Anterior cingulate cortex (tissue), 58 donors: ENCODE results near the gene CTH.
"Not testable (repeated sequence)": the region's sequence is repeated elsewhere in the genome, so short reads cannot be mapped to it uniquely, and the experiment has no call there.

ENCODE experiments used
- DNase-seq, 58 donors: peaks; one replicate each; lab custom pipeline; 2025; lab: John Stamatoyannopoulos, UW

Gene CTH

DNA sequence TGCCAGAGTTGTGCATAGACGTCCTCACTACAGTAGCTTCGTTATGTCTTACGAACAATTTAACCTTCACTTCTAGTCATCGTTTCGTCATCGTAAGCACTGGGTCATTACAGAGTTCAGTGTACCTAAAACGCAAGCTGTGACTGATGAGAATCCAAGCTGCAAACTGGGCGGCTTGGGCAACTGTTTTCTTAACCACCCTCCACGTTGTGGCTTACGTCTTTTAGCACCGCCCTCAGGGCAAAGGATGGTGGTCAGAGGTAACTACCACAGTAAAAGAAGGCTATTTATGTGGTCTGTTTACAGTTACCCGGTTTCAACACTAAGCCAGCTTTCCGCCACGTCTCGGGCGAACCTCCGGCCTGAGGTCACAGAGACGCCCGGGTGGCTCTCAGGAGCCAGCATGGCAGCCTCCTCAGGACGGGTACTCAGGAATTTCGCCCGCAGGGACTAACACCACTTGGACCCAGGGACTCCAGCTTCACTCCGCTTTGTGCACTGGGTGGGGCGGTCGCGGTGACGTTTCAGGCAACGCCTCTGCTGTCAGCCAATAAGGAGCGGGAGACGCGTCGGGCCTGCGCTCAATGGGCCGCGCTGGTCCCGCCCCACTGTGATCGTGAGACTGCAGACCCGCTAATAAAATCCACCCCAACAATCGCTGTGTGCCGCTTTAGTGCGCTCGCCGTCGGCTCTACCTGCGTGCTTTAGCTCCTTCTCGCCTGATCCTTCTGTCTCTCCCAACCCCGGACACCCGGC, at the start of gene CTH:
Gene CTH, plus strand, starts transcription at position 665 of the 756 bp plus-strand sequence. CDS start 148 bp downstream, outside the sequence.
- DNase-seq: peak; percentile 72 to 98 (median 96)

DNA sequence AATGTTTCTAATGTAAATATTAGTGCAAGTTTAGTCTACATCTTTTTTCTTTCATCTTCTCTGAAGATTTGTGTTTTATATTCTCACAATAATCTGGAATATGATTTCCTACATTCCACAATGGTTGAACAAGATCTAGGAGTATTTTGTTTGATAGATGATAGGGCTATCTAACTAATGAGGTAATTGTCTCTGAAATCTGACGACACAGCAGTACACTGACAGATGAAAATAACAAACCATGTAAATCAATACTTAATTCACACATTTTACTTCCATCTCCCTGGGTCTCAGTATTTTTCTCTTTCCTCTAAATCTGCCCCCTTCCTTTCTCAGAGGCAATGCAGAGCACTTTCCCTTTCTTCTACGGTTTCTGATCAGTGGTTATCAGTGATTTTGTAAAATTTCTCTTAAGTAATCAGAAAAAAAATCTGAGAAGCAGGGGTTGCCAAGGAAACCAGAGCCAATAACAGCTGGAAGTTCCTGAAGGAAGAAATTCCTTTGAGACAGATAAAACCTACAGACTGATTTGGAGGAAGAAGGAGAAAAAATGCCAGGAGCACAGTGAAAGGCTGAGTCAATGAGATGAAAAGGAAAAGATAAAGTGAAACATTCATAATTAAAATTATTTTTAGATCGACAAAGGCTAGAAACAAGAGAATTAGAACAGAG, 49.2 kb upstream of the CTH start:
- DNase-seq: no peak

DNA sequence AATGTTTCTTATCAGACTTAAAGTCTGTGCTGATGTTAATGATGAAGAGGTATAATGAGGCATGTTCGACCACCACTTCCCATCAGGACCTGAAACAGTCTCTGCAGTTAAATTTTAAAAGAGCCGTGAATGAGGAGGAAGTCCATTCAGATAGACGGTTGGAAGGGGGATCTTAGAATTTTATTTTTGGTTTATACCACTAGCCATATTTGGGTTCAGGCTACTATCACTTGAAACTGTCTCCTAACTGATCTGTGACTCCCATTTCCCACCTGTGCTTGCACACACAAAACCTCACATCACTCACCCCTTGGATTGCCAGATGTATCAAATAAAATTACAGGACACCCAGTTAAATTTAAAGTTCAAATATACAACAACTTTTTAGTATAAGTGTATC, 46.6 kb upstream of the CTH start:
- DNase-seq: no peak

DNA sequence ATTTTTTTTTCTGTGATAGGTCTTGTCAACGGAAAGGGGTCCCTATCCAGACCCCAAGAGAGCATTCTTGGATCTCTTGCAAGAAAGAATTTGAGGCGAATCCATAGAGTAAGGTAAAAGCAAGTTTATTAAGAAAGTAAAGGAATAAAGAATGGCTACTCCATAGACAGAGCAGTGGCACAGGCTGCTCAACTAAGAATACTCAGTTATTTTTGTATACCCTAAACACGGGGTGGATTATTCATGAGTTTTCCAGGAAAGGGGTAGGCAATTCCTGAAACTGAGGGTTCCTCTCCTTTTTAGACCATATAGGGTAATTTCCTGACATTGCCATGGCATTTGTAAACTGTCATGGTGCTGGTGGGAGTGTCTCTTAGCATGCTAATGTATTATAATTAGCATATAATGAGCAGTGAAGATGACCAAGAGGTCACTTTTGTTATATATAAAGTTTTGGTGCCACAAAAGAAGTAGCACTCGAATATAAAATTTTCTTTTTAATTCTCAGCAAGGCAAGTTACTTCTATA, 44.6 kb upstream of the CTH start:
- DNase-seq: not testable (repeated sequence)

DNA sequence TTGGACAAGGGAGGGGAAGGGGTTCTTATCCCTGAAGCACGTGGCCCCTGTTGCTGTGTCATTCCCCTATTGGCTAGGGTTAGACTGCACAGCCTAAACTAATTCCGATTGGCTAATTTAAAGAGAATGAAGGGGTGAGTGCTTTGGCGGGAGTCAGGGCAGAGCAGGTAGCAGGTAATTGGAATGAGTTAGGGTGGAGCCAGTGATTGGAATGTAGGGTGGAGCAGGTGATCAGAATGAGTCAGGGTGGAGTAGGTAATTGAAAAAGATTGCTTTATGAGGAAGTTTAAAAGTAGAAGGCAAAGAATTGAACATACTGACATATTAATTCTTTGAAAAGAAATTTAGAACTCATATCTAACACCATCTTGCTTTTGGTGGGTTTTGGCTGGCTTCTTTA, 44.1 kb upstream of the CTH start:
- DNase-seq: not testable (repeated sequence)

DNA sequence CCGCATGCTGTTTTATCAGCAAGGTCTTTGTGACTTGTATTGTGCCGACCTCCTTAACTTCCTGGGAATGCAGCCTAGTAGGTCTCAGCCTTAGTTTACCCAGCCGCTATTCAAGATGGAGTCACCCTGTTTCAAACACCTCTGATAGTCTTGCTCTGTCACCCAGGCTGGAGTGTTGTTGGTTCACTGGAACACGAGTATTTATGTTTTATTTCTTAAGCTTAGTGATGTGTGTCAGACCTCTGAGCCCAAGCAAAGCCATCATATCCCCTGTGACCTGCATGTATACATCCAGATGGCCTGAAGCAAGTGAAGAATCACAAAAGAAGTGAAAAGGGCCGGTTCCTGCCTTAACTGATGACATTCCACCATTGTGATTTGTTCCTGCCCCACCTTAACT, 43.7 kb upstream of the CTH start:
- DNase-seq: not testable (repeated sequence)

DNA sequence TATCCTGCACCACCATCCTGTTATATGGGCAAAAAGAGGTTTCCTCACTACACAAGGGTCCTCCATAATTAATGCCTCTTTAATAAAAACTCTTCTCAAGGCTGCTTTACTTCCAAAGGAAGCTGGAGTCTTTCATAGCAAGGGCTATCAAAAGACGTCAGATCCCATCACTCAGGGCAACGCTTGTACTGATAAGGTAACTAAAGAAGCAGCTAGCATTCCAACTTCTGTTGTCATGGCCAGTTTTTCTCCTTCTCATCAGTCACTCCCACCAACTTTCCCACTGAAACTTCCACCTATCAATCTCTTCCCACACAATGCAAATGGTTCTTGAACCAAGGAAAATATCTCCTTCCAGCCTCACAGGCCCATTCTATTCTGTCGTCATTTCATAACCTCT, 39.5 kb upstream of the CTH start:
- DNase-seq: not testable (repeated sequence)

DNA sequence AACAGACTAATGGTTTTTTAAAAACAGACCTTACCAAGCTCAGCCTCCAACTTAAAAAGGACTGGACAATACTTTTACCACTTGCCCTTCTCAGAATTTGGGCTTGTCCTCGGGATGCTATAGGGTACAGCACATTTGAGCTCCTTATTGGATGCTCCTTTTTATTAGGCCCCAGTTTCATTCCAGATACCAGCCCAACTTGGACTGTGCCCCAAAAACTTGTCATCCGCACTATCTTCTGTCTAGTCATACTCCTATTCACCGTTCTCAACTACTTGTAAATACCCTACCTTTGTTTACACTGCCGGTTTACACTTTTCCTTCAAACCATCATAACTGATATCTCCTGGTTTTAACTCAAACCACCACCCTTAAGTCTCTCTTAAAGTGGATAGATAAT, 38.6 kb upstream of the CTH start:
- DNase-seq: no peak

DNA sequence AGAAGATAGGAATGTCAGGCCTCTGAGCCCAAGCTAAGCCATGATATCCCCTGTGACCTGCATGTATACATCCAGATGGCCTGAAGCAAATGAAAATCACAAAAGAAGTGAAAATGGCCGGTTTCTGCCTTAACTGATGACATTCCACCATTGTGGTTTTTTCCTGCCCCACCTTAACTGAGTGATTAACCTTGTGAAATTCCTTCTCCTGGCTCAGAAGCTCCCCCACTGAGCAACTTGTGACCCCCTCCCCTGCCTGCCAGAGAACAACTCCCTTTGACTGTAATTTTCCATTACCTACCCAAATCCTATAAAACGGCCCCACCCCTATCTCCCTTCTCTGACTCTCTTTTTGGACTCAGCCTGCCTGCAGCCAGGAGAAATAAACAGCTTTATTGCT, 37.5 kb upstream of the CTH start:
- DNase-seq: not testable (repeated sequence)

DNA sequence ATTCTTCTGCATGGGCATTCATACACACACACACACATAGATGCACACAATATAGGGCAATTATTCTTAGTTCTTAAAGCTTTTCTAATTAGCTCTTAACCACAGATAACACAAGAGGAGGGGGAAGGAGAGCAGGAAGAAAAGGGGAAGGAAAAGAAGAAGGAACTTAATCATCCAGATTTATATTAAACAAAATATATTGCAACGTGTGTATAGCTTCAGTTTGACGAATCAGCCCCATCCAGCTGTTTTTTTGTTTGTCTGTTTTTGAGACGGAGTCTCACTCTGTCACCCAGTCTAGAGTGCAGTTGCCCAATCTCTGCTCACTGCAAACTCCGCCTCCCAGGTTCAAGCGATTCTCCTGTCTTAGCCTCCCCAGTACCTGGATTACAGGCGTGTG, 34.9 kb upstream of the CTH start:
- DNase-seq: no peak

DNA sequence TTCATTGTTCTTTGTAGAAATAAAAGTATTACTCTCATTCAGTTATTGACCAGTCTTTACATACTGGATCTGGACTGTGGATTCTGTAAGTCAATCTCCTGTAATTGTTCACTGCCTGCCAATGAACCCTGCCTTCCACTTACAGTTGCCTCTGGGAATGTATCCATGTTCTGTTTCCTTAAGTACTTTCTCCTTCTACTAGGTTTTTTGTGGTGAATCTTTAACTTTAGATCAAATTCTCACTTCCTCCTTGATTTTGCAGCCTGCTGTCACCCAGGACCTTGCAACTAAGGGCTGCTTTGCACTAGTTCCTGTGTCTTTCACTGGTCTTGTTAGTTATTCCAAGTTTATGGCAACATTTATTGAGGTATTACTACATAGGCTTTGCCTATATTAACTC, 28.4 kb upstream of the CTH start:
- DNase-seq: no peak

DNA sequence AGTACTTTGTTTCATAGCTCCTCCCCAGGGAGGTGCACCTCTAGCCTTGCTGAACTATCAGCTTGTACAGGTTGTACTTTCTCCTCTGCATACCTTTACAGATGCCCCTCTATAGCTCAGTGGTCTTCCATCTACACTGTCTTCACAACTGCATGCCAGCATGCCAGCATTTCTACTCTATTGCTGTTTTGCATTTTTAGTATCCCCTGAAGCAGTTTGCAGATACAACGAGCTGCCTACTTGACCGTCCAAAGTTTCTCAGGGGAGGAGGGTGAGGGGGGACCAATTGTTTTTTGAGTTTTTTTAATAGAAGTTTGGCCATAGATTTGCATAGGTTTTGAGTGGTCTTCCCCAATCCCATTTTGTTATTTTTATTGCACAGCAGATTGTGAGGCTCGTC, 27.6 kb upstream of the CTH start:
- DNase-seq: no peak

DNA sequence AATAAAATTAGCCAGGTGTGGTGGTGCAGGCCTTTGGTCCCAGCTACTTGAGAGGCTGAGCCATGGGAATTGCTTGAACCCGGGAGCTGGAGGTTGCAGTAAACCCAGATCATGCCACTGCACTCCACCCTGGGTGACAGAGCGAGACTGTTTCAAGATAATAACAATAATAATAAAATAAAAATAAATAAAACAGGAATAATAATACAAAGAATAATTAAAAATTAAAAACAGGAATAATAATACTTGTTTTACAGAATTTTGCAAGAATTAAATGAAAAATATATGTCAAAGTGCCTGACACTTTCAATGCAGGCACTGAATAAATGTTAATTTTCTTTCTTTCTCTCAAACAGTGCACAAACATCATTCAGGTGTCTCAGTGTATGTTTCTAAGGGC, 26.5 kb upstream of the CTH start:
- DNase-seq: no peak

DNA sequence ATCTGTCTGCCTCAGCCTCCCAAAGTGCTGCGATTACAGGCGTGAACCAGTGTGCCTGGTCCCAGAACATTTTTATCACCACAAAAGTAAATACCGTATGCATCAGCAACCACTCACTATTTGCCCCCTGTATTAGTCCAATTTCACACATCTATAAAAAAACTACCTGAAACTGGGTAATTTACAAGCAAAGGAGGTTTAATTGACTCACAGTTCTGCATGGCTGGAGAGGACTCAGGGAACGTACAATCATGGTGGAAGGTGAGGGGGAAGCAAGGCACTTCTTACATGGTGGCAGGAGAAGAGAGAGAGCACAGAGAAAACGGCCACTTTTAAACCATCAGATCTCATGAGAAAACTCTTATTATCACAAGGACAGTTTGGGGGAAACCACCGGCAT, 25.6 kb upstream of the CTH start:
- DNase-seq: no peak

DNA sequence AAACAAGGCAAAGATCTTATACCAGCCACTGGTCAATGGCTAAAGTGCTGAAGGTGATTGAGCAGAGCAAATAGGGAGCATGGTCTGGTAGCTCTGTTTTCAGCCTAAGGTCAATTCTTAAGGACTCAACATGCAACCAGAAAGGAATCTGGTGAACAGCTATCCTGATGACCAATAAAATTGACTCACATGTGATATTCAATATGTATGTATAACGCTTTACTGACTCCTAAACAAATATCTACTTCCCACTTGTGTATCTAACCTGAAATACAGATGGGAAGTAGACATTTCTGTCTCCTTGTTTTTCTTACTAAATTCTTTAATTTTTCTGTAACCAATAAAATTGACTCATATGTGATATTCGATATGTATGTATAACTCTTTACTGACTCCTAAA, 24.9 kb upstream of the CTH start:
- no peak for DNase-seq

DNA sequence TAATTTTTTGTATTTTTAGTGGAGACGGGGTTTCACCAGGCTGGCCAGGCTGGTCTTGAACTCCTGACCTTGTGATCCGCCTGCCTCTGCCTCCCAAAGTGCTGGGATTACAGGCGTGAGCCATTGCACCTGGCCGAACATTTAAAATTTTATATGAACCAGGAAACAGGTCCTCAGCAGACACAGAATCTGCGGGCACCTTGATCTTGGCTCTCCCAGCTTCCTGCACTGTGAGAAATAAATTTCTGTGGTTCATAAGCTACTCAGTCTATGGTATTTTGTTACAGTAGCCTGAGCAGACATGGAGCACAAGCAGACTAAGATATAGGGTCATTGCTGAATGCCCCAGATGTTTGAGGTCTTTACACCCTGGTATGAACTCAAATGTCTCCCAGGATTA, 23.6 kb upstream of the CTH start:
- no peak for DNase-seq

DNA sequence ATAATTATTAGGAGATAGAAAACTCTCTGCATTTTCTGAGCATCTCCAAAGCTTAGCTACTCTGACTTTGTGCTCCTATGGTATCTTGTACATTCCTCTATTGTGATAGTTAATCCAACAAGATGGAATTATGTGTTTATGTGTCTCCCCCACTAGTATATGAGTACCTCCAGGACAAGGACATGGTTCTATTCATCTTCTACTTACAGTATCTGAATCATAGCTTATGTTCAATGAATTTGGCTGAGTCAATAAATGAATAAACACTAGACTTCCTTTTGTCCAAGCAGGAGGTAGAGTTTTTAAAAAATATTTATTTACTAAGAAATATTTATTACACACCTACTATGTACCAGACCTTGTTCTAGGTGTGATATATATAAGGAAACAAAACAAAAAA, 18.4 kb upstream of the CTH start:
- no peak for DNase-seq

DNA sequence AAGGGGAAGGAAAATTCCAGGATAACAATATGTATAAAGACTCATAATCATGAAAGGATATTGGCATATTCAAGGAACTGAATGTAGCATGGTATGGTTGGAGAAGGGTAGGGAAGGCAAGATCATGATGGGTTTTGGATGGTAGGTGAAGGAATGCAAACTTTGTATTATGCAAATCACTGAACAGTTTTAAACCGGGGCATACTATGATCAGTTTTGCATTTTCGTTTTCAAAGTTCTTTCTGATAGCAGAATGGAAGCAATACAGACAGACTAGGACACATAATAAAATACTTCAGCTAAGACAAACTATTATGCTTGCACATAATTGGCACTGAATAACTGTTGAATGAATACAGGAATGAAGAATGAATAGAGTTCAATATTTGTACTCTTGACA, 14.5 kb upstream of the CTH start:
- DNase-seq: no peak

DNA sequence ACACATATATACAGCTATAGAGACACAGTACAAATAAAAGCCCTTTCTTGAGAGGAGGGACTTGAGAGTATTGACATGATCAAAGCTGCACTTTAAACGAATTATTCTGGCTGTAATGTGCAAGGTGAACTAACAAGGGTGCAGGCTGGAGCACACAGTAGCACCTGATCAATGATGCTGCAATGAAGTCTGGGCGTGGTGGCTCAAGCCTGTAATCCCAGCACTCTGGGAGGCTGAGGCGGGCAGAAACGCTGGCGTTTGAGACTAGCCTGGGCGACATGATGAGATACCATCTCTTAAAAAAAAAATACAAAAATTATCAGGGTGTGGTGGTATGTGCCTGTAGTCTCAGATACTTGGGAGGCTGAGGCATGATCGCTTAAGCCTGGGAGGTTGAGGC, 14.1 kb upstream of the CTH start:
- DNase-seq: no peak

DNA sequence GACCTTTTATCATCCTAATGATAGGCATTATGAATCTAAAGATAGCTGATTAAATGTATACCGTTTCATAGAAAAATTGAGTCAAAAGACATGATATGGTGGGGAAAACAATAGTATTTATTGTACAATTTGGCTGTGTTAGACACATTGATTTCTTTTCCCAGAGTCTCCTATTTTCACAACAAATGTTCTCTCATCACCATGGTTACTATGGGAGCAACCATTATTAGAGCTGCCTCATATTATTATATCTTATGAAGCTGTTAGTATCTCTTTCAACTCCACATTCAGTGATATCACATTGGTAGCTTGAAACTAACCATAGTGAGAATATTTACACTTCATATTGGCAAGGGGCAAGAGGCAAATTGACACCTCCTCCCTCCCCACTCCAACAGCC, 10.7 kb upstream of the CTH start:
- no peak for DNase-seq

DNA sequence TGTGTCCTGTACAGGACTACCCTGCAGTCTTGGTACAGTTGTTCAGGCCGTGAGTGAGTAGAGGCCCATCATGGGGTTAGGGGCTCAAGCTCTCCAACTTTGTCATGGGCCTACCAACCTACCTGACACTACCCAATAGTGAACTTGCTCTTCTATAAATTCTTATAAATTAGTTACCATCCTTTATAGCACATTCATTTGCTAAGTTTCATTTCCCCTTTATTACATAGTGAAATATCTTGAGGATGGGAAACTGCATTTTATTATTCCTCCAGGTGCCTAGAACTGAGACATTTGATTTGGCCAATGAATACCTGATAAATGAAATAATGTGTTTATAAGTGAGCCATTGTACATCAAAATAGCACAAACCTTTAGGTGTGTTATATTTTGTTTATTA, 9.1 kb upstream of the CTH start:
- DNase-seq: no peak

DNA sequence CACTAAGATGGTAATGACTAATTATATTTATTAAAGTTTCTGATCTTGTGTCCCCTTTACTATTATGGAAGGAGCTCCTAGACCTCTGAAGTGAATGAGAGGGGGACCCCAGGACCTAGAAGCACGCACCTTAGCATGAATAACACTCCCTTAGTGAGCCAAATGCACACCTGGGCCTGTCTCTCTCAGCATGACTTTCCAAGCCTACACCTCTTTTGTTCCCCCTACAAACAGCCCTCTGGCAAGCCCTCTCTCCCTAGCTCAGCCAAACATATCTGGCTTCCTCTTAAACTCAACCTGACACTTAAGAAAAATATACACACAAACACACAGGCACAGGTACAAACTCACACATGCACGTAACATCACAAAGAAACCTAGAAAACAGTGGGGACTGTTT, 7.3 kb upstream of the CTH start:
- DNase-seq: no peak
